ENCODE results near the gene PTPRH. TPM values are rescaled to one million over a fixed set of nuclear protein-coding genes. Genes with fewer than 3 reads are reported as not detected.

PTPRH gene
- total RNA-seq, 1 experiment from 2014 or later, result 11.7 TPM

GRCh38 chr19:55153652-55154264 lies 55.5 kb downstream of the PTPRH start:
- peaks cover 13% of the 10 kb centered on the region for H3K4me1 ChIP-seq (replicated peaks; ENCODE audit: insufficient read depth)
- no peaks in the 10 kb centered on the region for H3K36me3 ChIP-seq (ENCODE audit: low read depth)
- peaks cover 4% of the 10 kb centered on the region; the same call in 1 of the 2 replicates for H3K27me3 ChIP-seq (ENCODE audit: insufficient read depth, low read depth)
- no peak overlapping the region for H3K27ac ChIP-seq
- no peak for DNase-seq
- BruUV-seq (replicated peaks), result no TSS peak
- CTCF ChIA-PET, result no interaction called here
- H3K9me2 ChIP-seq (ENCODE audit: insufficient read depth), result no peaks in the 10 kb centered on the region
- POLR2A ChIA-PET (ENCODE audit: unreplicated experiment), result no interaction called here
- H3K4me3 ChIP-seq, result no peak overlapping the region
- no peaks in the 10 kb centered on the region for H3K79me2 ChIP-seq (ENCODE audit: low read depth)
- no peak overlapping the region for H2AFZ ChIP-seq
- intact Hi-C loops (cut with micrococcal nuclease; ENCODE audit: unreplicated experiment), result no loop called here
- H3F3A ChIP-seq (ENCODE audit: insufficient read depth, low read depth), result peaks cover 23% of the 10 kb centered on the region
- H3K9me3 ChIP-seq (ENCODE audit: insufficient read depth, low read depth), result no peaks in the 10 kb centered on the region
- no peaks in the 10 kb centered on the region for H4K20me1 ChIP-seq (ENCODE audit: insufficient read depth)
- no peak overlapping the region for H3K4me2 ChIP-seq
- no peak for TF ChIP-seq CTCF (conservative IDR thresholded peaks at IDR 0.05)
- TF ChIP-seq EZH2 (IDR thresholded peaks at IDR 0.05; ENCODE audit: low read depth), result no peak

- ChIA-PET POLR2A (ENCODE audit: unreplicated experiment) (no interaction called here), CTCF (interaction anchor here (0.6 kb wide), 1 partner anchor 28 kb away, joined by 6 read pairs; no protein-coding TSS in a partner anchor)
- intact Hi-C loops (cut with micrococcal nuclease; ENCODE audit: unreplicated experiment), result no loop called here
- TF ChIP-seq EZH2 (IDR thresholded peaks at IDR 0.05; ENCODE audit: low read depth), result no peak
- no peak for TF ChIP-seq CTCF (conservative IDR thresholded peaks at IDR 0.05)
- no peak overlapping the region for H3K4me2 ChIP-seq
- H3K4me1 ChIP-seq (replicated peaks; ENCODE audit: insufficient read depth), result peaks cover 20% of the 10 kb centered on the region; the same call in 1 of the 2 replicates
- H3K27ac ChIP-seq, result no peak overlapping the region
- no peaks in the 10 kb centered on the region for H3K9me3 ChIP-seq (ENCODE audit: insufficient read depth, low read depth)
- H3K79me2 ChIP-seq (ENCODE audit: low read depth), result no peaks in the 10 kb centered on the region
- H4K20me1 ChIP-seq (ENCODE audit: insufficient read depth), result no peaks in the 10 kb centered on the region
- no peaks in the 10 kb centered on the region for H3K36me3 ChIP-seq (ENCODE audit: low read depth)
- peaks cover 4% of the 10 kb centered on the region; the same call in 1 of the 2 replicates for H3K27me3 ChIP-seq (ENCODE audit: insufficient read depth, low read depth)
- H3K4me3 ChIP-seq, result no peak overlapping the region
- DNase-seq, result no peak
- H2AFZ ChIP-seq, result no peak overlapping the region
- H3K9me2 ChIP-seq (ENCODE audit: insufficient read depth), result no peaks in the 10 kb centered on the region
- H3F3A ChIP-seq (ENCODE audit: insufficient read depth, low read depth), result peaks cover 13% of the 10 kb centered on the region; the same call in 1 of the 2 replicates
- BruUV-seq (replicated peaks), result no TSS peak
Measured at GRCh38 chr19:55152017-55152416, 57.3 kb downstream of the PTPRH start.

- no peak for TF ChIP-seq EZH2 (IDR thresholded peaks at IDR 0.05; ENCODE audit: low read depth)
- no peak for TF ChIP-seq CTCF (conservative IDR thresholded peaks at IDR 0.05)
- H3K4me2 ChIP-seq, result peak within 1 kb of the TSS; percentile 17
- DNase-seq, result peak in 1 of 2 experiments; percentile 47
Measured at GRCh38 chr19:55149078-55150003, 60.0 kb downstream of the PTPRH start, which contains the start of gene TNNT1. TNNT1 (minus strand) TSS chr19:55149206; CDS start chr19:55147157, 2,049 bp downstream.

More at GRCh38 chr19:55149078-55150003, 60.0 kb downstream of the PTPRH start, which contains the start of gene TNNT1:
- Histone ChIP-seq H3K9me3 (ENCODE audit: insufficient read depth, low read depth) (no peaks in the 10 kb centered on the region), H4K20me1 (ENCODE audit: insufficient read depth) (no peaks in the 10 kb centered on the region), H3K4me1 (replicated peaks; ENCODE audit: insufficient read depth) (peaks cover 20% of the 10 kb centered on the region; the same call in 1 of the 2 replicates), H3K27ac (no peak within 1 kb of the TSS), H3K36me3 (ENCODE audit: low read depth) (no peaks in the 10 kb centered on the region), H3K9me2 (ENCODE audit: insufficient read depth) (no peaks in the 10 kb centered on the region), H3K4me3 (no peak within 1 kb of the TSS), H3K79me2 (ENCODE audit: low read depth) (no peaks in the 10 kb centered on the region), H3F3A (ENCODE audit: insufficient read depth, low read depth) (peaks cover 10% of the 10 kb centered on the region; the same call in 1 of the 2 replicates), H3K27me3 (ENCODE audit: insufficient read depth, low read depth) (peaks cover 4% of the 10 kb centered on the region; the same call in 1 of the 2 replicates), H2AFZ (no peak within 1 kb of the TSS)
- ChIA-PET CTCF (interaction anchor here (0.9 kb wide), 1 partner anchor 9 kb away, joined by 3 read pairs; no protein-coding TSS in a partner anchor), POLR2A (ENCODE audit: unreplicated experiment) (interaction anchor here (0.5 to 0.7 kb wide), 5 partner anchors 18 to 1013 kb away, joined by 4 to 21 read pairs (median 5); partner anchors contain the start of genes TMC4 and ZNF784)
- intact Hi-C loops (cut with micrococcal nuclease; ENCODE audit: unreplicated experiment), result loop anchor here (1.0 to 10.0 kb wide), 2 partner anchors 131 to 325 kb away; partner anchors contain the start of genes HSPBP1 and ZNF628
- no TSS peak for BruUV-seq (replicated peaks)

Measured in PC-9 (cell line).